ENCODE measurements around the gene IL13RA1. TPM values are rescaled to one million over a fixed set of nuclear protein-coding genes. Genes with fewer than 3 reads are reported as not detected.
"Not testable (repeated sequence)": the region's sequence is repeated elsewhere in the genome, so short reads cannot be mapped to it uniquely, and the experiment has no call there.

IL13RA1 gene
- total RNA-seq, 2 donors from 2014 or later = 24.7 to 46.4 TPM

DNA sequence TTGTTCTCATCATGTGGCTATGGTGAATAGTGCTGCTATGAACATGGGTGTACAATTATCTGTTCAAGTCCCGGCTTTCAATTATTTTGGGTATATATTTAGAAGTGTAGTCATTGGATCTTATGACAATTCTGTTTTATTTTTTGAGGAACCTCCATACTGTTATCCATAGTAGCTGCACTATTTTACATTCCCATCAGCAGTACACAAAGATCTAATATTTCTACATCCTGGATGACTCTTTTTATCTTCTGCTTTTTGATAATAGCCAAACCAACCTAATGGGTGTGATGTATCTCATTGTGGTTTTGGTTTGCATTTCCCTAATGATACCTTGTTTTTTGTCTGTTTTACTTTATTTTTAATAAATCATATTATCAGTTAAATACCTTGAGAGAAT, 12.9 kb upstream of the IL13RA1 start:
- H3K9me3 ChIP-seq = no peaks in the 10 kb centered on the region
- no peaks in the 10 kb centered on the region for H3K36me3 ChIP-seq
- 93% methylated on average over 1 of the region's 1 CpG for WGBS
- no peak overlapping the region for H3K27ac ChIP-seq
- TF ChIP-seq POLR2AphosphoS5 (IDR thresholded peaks at IDR 0.05) = no peak
- no peaks in the 10 kb centered on the region for H3K4me1 ChIP-seq (replicated peaks)
- H3K4me3 ChIP-seq = no peak overlapping the region
- DNase-seq (ENCODE audit: low spot score) = no peak
- H3K27me3 ChIP-seq (replicated peaks; ENCODE audit: insufficient read depth) = no peaks in the 10 kb centered on the region
- intact Hi-C loops (cut with DNase I) = no loop called here

DNA sequence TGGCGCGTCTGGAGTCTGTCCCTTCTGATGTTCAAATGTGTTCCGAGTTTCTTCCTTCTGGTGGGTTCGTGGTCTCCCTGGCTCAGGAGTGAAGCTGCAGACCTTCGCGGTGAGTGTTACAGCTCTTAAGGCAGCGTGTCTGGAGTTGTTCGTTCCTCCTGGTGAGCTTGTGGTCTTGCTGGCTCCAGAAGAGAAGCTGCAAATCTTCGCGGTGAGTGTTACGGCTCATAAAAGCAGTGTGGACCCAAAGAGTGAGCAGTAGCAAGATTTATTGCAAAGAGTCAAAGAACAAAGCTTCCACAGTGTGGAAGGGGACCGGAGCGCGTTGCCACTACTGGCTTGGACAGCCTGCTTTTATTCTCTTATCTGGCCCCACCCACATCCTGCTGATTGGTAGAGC, 11.5 kb upstream of the IL13RA1 start:
- H3K4me1 ChIP-seq (replicated peaks); H3K27me3 ChIP-seq (replicated peaks; ENCODE audit: insufficient read depth); H3K9me3 ChIP-seq; H3K27ac ChIP-seq; intact Hi-C loops (cut with DNase I); H3K4me3 ChIP-seq; H3K36me3 ChIP-seq; DNase-seq (ENCODE audit: low spot score): not testable (repeated sequence)
- WGBS = 75% methylated on average over 9 of the region's 14 CpGs

DNA sequence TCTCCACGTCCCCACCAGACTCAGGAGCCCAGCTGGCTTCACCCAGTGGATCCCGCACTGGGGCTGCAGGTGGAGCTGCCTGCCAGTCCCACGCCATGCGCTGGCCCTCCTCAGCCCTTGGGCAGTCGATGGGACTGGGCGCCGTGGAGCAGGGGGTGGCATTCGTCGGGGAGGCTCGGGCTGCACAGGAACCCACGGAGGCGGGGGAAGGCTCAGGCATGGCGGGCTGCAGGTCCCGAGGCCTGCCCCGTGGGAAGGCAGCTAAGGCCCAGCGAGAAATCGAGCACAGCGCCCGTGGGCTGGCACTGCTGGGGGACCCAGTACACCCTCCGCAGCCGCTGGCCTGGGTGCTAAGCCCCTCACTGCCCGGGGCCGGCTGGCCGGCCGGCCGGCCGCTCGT, 10.6 kb upstream of the IL13RA1 start:
- H3K27ac ChIP-seq; H3K4me3 ChIP-seq; H3K9me3 ChIP-seq; H3K36me3 ChIP-seq; H3K27me3 ChIP-seq (replicated peaks; ENCODE audit: insufficient read depth); intact Hi-C loops (cut with DNase I); H3K4me1 ChIP-seq (replicated peaks); DNase-seq (ENCODE audit: low spot score): not testable (repeated sequence)
- 96% methylated on average over 19 of the region's 28 CpGs for WGBS

DNA sequence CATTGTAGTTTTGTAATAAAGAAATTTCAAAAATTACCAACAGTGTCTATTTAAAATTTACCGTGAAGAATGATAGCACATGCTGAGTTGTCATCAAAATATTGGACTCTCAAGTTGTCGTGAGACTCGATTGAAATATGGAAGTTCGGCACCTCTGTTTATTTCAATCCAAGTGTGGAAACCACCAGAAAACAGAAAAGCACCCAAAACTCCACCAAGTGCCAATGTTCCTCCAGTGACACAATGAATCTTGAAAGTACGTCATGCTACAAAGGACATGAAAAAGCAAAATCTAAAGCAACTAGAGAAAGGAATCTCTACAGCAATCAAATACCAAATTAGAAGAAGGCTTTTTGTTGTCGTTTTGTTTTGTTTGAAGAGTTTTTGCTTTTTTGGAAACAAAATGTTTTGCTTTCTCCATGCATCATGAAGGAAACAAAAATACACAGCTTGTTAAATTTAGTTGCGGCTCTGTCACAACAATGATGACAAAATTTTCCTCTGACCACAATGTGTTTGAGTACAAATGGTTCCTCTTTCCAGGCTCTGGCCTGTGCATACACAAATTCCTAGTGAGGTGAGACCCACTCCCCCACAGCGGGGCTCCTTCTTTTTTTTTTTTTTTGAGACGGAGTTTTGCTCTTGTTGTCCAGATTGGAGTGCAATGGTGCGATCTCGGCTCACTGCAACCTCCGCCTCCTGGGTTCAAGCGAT, 9.6 kb upstream of the IL13RA1 start:
- TF ChIP-seq POLR2AphosphoS5 (IDR thresholded peaks at IDR 0.05) = no peak
- TF ChIP-seq POLR2A (IDR thresholded peaks at IDR 0.05) = no peak
- TF ChIP-seq, protein P1, sequence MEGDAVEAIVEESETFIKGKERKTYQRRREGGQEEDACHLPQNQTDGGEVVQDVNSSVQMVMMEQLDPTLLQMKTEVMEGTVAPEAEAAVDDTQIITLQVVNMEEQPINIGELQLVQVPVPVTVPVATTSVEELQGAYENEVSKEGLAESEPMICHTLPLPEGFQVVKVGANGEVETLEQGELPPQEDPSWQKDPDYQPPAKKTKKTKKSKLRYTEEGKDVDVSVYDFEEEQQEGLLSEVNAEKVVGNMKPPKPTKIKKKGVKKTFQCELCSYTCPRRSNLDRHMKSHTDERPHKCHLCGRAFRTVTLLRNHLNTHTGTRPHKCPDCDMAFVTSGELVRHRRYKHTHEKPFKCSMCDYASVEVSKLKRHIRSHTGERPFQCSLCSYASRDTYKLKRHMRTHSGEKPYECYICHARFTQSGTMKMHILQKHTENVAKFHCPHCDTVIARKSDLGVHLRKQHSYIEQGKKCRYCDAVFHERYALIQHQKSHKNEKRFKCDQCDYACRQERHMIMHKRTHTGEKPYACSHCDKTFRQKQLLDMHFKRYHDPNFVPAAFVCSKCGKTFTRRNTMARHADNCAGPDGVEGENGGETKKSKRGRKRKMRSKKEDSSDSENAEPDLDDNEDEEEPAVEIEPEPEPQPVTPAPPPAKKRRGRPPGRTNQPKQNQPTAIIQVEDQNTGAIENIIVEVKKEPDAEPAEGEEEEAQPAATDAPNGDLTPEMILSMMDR (IDR thresholded peaks at IDR 0.05) = no peak
- H3K27me3 ChIP-seq (replicated peaks; ENCODE audit: insufficient read depth) = no peaks in the 10 kb centered on the region
- no peaks in the 10 kb centered on the region for H3K36me3 ChIP-seq
- DNase-seq (ENCODE audit: low spot score) = no peak
- intact Hi-C loops (cut with DNase I) = no loop called here
- H3K27ac ChIP-seq = no peak overlapping the region
- 91% methylated on average over 12 of the region's 13 CpGs for WGBS
- H3K9me3 ChIP-seq = no peaks in the 10 kb centered on the region
- H3K4me3 ChIP-seq = no peak overlapping the region
- H3K4me1 ChIP-seq (replicated peaks) = no peaks in the 10 kb centered on the region

DNA sequence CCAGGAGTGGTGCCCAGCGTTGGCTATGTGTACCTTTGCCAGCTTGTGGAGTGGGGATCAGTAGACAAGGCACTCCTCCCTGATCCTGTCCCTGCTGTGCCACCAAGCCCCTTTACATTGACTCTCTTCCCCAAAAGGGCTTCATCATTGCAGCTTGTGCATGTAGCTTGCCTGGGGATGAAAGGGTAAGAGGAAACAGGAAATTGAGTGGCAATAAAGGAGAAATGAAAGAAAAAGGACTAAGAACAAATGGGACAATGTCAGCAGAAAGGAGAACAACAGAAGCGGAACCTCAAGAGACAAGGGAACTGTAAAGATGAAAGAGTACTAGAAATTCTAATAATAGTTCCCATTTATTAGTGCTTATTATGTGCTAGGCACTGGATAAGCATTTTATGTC, 8.7 kb upstream of the IL13RA1 start:
- no peak for DNase-seq (ENCODE audit: low spot score)
- no peaks in the 10 kb centered on the region for H3K4me1 ChIP-seq (replicated peaks)
- WGBS = 93% methylated on average over 2 of the region's 2 CpGs
- no peaks in the 10 kb centered on the region for H3K9me3 ChIP-seq
- TF ChIP-seq, protein P1 (IDR thresholded peaks at IDR 0.05) = no peak
- TF ChIP-seq POLR2A (IDR thresholded peaks at IDR 0.05) = no peak
- TF ChIP-seq POLR2AphosphoS5 (IDR thresholded peaks at IDR 0.05) = no peak
- intact Hi-C loops (cut with DNase I) = no loop called here
- no peaks in the 10 kb centered on the region for H3K27me3 ChIP-seq (replicated peaks; ENCODE audit: insufficient read depth)
- H3K36me3 ChIP-seq = no peaks in the 10 kb centered on the region
- no peak overlapping the region for H3K4me3 ChIP-seq
- no peak overlapping the region for H3K27ac ChIP-seq

DNA sequence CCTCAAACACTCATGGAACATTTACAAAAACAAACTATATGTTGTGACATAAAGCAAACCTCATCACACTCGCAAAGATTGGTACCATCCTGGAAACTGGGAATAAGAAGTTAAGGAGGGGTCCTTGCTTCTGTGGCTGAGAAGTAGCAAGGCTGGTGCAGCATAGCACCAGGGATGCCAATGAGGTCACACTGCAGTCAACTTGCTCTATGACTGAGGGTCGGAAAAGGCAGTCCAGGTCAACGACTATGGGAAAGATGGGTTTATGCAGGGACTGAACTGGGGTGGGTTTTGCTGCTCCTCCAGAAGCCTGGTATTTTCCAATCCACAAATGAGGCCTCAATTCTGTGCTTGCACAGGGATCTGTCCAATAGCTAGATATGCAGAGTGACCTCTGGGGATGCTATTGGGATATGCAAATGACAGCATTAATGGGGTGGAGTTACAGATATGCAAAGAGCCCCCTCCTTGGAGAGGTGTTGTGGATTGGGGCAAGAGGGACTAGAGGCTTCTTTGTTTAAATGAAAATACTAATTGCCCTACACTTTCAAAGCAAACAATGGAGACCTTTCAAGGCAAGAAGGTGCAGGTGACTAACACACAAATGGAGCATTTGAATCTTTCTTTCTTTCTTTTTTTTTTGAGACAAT, 7.2 kb upstream of the IL13RA1 start:
- no peak for DNase-seq (ENCODE audit: low spot score)
- Histone ChIP-seq H3K27me3 (replicated peaks; ENCODE audit: insufficient read depth) (no peaks in the 10 kb centered on the region), H3K36me3 (no peaks in the 10 kb centered on the region), H3K4me1 (replicated peaks) (no peaks in the 10 kb centered on the region), H3K9me3 (no peaks in the 10 kb centered on the region), H3K4me3 (no peak overlapping the region), H3K27ac (no peak overlapping the region)
- 90% methylated on average over 2 of the region's 3 CpGs for WGBS
- no peak for TF ChIP-seq POLR2A (IDR thresholded peaks at IDR 0.05)
- TF ChIP-seq POLR2AphosphoS5 (IDR thresholded peaks at IDR 0.05) = no peak
- TF ChIP-seq, protein P1 (IDR thresholded peaks at IDR 0.05) = no peak
- intact Hi-C loops (cut with DNase I) = no loop called here

All from prostate gland (tissue), 2 donors.